Panc1 (cell line): Measurements from ENCODE around the gene MAGEB16.

ENCODE experiments used
- CTCF ChIP-seq: fragments of 450-650 bp; IDR thresholded peaks from 2 replicates; pipeline ENCODE4 v1.5.1; 2017; ENCODE audit warnings: mild to moderate bottlenecking
- POLR2AphosphoS5 ChIP-seq: IDR thresholded peaks from 2 replicates; pipeline ENCODE4 v1.6.1; 2012; ENCODE audit warnings: mild to moderate bottlenecking, low read depth, low read length, moderate library complexity
- REST ChIP-seq, 2 experiments: IDR thresholded peaks; 2 replicates each; pipeline ENCODE4 v1.6.1; 2011 to 2012; ENCODE audit warnings: low read depth in 2 of 2, control low read depth in 1 of 2, low read length in 1 of 2, mild to moderate bottlenecking in 1 of 2, moderate library complexity in 1 of 2; ENCODE audit not compliant: insufficient read depth in 1 of 2
- SIN3A ChIP-seq: IDR thresholded peaks from 2 replicates; pipeline ENCODE4 v1.6.1; 2012; ENCODE audit warnings: low read depth, mild to moderate bottlenecking, low read length, moderate library complexity, borderline replicate concordance; ENCODE audit not compliant: insufficient read depth
- TCF7L2 ChIP-seq: IDR thresholded peaks from 2 replicates; pipeline ENCODE4 v1.6.1; 2011; ENCODE audit warnings: mild to moderate bottlenecking, low read depth, low read length, inconsistent platforms

GRCh38 chrX:35826503-35826902, 28.4 kb downstream of the MAGEB16 start:
- TF ChIP-seq CTCF (no peak), POLR2AphosphoS5 (no peak), SIN3A (no peak), REST (IDR thresholded peaks at IDR 0.05; ENCODE audit: insufficient read depth in 1 of 2, low read depth in 2 of 2, low read length in 1 of 2) (no peak), TCF7L2 (no peak)
